Skin epidermis (tissue), 12 donors: ENCODE measurements around the gene BBLN.
A peak's percentile ranks its signal among the peaks of the same experiment; 100 is the strongest.

ENCODE experiments used
- H3K27ac ChIP-seq, 21 experiments: fragments of 200-600 bp; sonication (generic) in 11 of 21; one replicate each; pipeline ENCODE4 v1.5.0; 2020; ENCODE audit warnings: mild to moderate bottlenecking in 3 of 21, inconsistent platforms in 2 of 21, moderate library complexity in 2 of 21
- H3K4me3 ChIP-seq, 7 experiments: fragments of 200-600 bp; sonication (generic) in 2 of 7; one replicate each; pipeline ENCODE4 v1.5.0; 2020; ENCODE audit warnings: inconsistent platforms in 2 of 7, mild to moderate bottlenecking in 2 of 7, moderate library complexity in 1 of 7

BBLN gene

GRCh38 chr9:128155736-128156500, 4.1 kb upstream of the BBLN start:
- Histone ChIP-seq H3K4me3 (no peak overlapping the region), H3K27ac (no peak overlapping the region)

- peak overlapping the region in 20 of 21 experiments; percentile 40 to 92 (median 77) for H3K27ac ChIP-seq
Observed at GRCh38 chr9:128159522-128159783, 612 bp upstream of the BBLN start.

GRCh38 chr9:128160603-128160987, 530 bp downstream of the BBLN start:
- H3K4me3 ChIP-seq = peak overlapping the region; percentile 52 to 85 (median 66)
- peak overlapping the region; percentile 37 to 92 (median 80) for H3K27ac ChIP-seq

More at GRCh38 chr9:128159522-128159783, 612 bp upstream of the BBLN start:
- H3K4me3 ChIP-seq = peak overlapping the region; percentile 52 to 85 (median 66)

GRCh38 chr9:128161215-128161902, 1.3 kb downstream of the BBLN start:
- peak overlapping the region in 3 of 7 experiments; percentile 66 to 85 (median 72) for H3K4me3 ChIP-seq
- H3K27ac ChIP-seq = peak overlapping the region in 1 of 21 experiments; percentile 8

- H3K4me3 ChIP-seq = no peak overlapping the region
- H3K27ac ChIP-seq = peak overlapping the region in 1 of 21 experiments; percentile 50
Observed at GRCh38 chr9:128162215-128163026, 2.4 kb downstream of the BBLN start.

GRCh38 chr9:128163027-128163515, 3.0 kb downstream of the BBLN start:
- H3K4me3 ChIP-seq = no peak overlapping the region
- no peak overlapping the region for H3K27ac ChIP-seq

- no peak overlapping the region for H3K4me3 ChIP-seq
- H3K27ac ChIP-seq = peak overlapping the region in 5 of 21 experiments; percentile 1 to 34 (median 8)
Observed at GRCh38 chr9:128163523-128164306, 3.6 kb downstream of the BBLN start.

- H3K27ac ChIP-seq = peak overlapping the region in 4 of 21 experiments; percentile 1 to 34 (median 16)
- no peak overlapping the region for H3K4me3 ChIP-seq
Observed at GRCh38 chr9:128164307-128164885, 4.3 kb downstream of the BBLN start.

- H3K4me3 ChIP-seq = no peak overlapping the region
Observed at GRCh38 chr9:128166169-128166568, 6.1 kb downstream of the BBLN start.

GRCh38 chr9:128167209-128167608, 7.1 kb downstream of the BBLN start:
- H3K4me3 ChIP-seq = no peak overlapping the region
- H3K27ac ChIP-seq = no peak overlapping the region

More at GRCh38 chr9:128166169-128166568, 6.1 kb downstream of the BBLN start:
- H3K27ac ChIP-seq = no peak overlapping the region

- H3K4me3 ChIP-seq = no peak overlapping the region
- H3K27ac ChIP-seq = no peak overlapping the region
Observed at GRCh38 chr9:128168731-128169308, 8.8 kb downstream of the BBLN start.

- no peak overlapping the region for H3K27ac ChIP-seq
Observed at GRCh38 chr9:128169492-128169891, 9.4 kb downstream of the BBLN start.

GRCh38 chr9:128169925-128170324, 9.9 kb downstream of the BBLN start:
- Histone ChIP-seq H3K4me3 (no peak overlapping the region), H3K27ac (no peak overlapping the region)

More at GRCh38 chr9:128169492-128169891, 9.4 kb downstream of the BBLN start:
- H3K4me3 ChIP-seq = no peak overlapping the region

GRCh38 chr9:128174062-128174461, 14.0 kb downstream of the BBLN start:
- H3K27ac ChIP-seq = no peak overlapping the region

GRCh38 chr9:128175102-128175563, 15.1 kb downstream of the BBLN start:
- H3K4me3 ChIP-seq = no peak overlapping the region
- peak overlapping the region in 1 of 21 experiments; percentile 14 for H3K27ac ChIP-seq

More at GRCh38 chr9:128174062-128174461, 14.0 kb downstream of the BBLN start:
- no peak overlapping the region for H3K4me3 ChIP-seq

GRCh38 chr9:128175726-128176125, 15.7 kb downstream of the BBLN start:
- H3K27ac ChIP-seq = peak overlapping the region in 4 of 21 experiments; percentile 14 to 64 (median 40)
- H3K4me3 ChIP-seq = no peak overlapping the region

- H3K4me3 ChIP-seq = no peak overlapping the region
Observed at GRCh38 chr9:128178806-128179431, 18.9 kb downstream of the BBLN start.

GRCh38 chr9:128180001-128180400, 19.9 kb downstream of the BBLN start:
- Histone ChIP-seq H3K4me3 (no peak overlapping the region), H3K27ac (no peak overlapping the region)

More at GRCh38 chr9:128178806-128179431, 18.9 kb downstream of the BBLN start:
- H3K27ac ChIP-seq = no peak overlapping the region
